Loucy (cell line): ENCODE results near the gene PHLDA1.

Experiments
- H2AFZ ChIP-seq: fragments of 200-600 bp; sonication (generic); 2 replicates; pipeline ENCODE4 v1.6.0; 2016; ENCODE audit warnings: antibody characterized with exemption, mild to moderate bottlenecking, low read length, moderate library complexity
- H3F3A ChIP-seq: fragments of 200-600 bp; 2 replicates; pipeline ENCODE4 v1.6.0; 2016; ENCODE audit warnings: antibody characterized with exemption, low read depth, mild to moderate bottlenecking
- H3K27me3 ChIP-seq: fragments of 200-600 bp; sonication (generic); 2 replicates; pipeline ENCODE4 v1.6.1; 2014; ENCODE audit warnings: low read length, mild to moderate bottlenecking; ENCODE audit not compliant: insufficient read depth, poor library complexity, severe bottlenecking
- H3K36me3 ChIP-seq: fragments of 200-600 bp; sonication (generic); 2 replicates; pipeline ENCODE4 v1.6.1; 2016; ENCODE audit warnings: low read length; ENCODE audit not compliant: insufficient read depth
- H3K4me1 ChIP-seq: fragments of 200-600 bp; sonication (generic); 2 replicates; pipeline ENCODE4 v1.5.1; 2014; ENCODE audit warnings: low read length, mild to moderate bottlenecking; ENCODE audit not compliant: insufficient read depth, poor library complexity, severe bottlenecking
- H3K4me2 ChIP-seq: fragments of 200-600 bp; sonication (generic); 2 replicates; pipeline ENCODE4 v1.6.0; 2014; ENCODE audit warnings: antibody characterized with exemption, low read length, low read depth, mild to moderate bottlenecking; ENCODE audit not compliant: poor library complexity, severe bottlenecking
- H3K4me3 ChIP-seq: fragments of 200-600 bp; sonication (generic); 2 replicates; pipeline ENCODE4 v1.5.1; 2014; ENCODE audit warnings: low read length, mild to moderate bottlenecking, mixed read lengths; ENCODE audit not compliant: poor library complexity, severe bottlenecking
- H3K79me2 ChIP-seq: fragments of 200-600 bp; sonication (generic); 2 replicates; pipeline ENCODE4 v1.6.1; 2014; ENCODE audit warnings: low read length; ENCODE audit not compliant: insufficient read depth
- H3K9ac ChIP-seq: fragments of 200-600 bp; sonication (generic); 2 replicates; pipeline ENCODE4 v1.6.0; 2014; ENCODE audit warnings: mild to moderate bottlenecking, low read depth, low read length, moderate library complexity; ENCODE audit not compliant: poor library complexity, severe bottlenecking
- H3K9me2 ChIP-seq: fragments of 200-600 bp; sonication (generic); replicated peaks from 2 replicates; pipeline ENCODE4 v1.6.1; 2016; ENCODE audit warnings: low read depth, low read length, mixed read lengths
- H3K9me3 ChIP-seq: fragments of 200-600 bp; sonication (generic); 2 replicates; pipeline ENCODE4 v1.6.1; 2014; ENCODE audit warnings: mild to moderate bottlenecking, antibody characterized with exemption, low read length, low read depth; ENCODE audit not compliant: insufficient read depth
- H4K20me1 ChIP-seq: fragments of 200-600 bp; sonication (generic); 2 replicates; pipeline ENCODE4 v1.6.0; 2014; ENCODE audit warnings: antibody characterized with exemption, low read length, mild to moderate bottlenecking; ENCODE audit not compliant: insufficient read depth, poor library complexity, severe bottlenecking
- EZH2phosphoT487 ChIP-seq: fragments of 200-600 bp; IDR thresholded peaks from 2 replicates; pipeline ENCODE4 v1.6.1; 2018; ENCODE audit warnings: antibody characterized with exemption, mild to moderate bottlenecking, moderate library complexity, borderline replicate concordance
- TF ChIP-seq, protein P1 (sequence below): fragments of 200-600 bp; sonication (generic); conservative IDR thresholded peaks from 2 replicates; pipeline ENCODE4 v1.5.1; 2014; ENCODE audit warnings: mild to moderate bottlenecking, antibody characterized with exemption, low read length

Gene PHLDA1

DNA sequence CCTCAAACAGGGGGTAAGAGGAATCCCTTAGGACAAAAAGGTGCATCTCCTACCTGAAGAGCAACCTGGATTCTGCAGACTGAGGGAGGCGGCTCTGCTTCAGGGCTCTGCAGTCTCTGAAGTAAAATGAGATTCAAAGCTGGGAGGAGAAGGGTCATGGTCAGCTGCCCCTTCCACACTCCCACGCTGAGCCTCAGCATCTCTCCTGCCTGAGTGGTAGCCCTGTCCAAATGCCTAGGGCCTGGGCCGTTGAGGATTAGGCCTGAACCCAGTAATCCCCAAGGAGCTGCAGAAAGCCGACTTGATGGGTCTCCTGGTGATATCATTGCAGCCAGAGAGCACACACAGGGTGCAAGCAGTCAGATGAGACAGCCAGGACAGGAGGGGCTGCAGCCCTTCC lies 18.9 kb downstream of the PHLDA1 start:
- Histone ChIP-seq H3K9me2 (no peaks in the 10 kb centered on the region), H3K4me1 (no peaks in the 10 kb centered on the region)
- TF ChIP-seq EZH2phosphoT487: no peak
- TF ChIP-seq, protein P1, sequence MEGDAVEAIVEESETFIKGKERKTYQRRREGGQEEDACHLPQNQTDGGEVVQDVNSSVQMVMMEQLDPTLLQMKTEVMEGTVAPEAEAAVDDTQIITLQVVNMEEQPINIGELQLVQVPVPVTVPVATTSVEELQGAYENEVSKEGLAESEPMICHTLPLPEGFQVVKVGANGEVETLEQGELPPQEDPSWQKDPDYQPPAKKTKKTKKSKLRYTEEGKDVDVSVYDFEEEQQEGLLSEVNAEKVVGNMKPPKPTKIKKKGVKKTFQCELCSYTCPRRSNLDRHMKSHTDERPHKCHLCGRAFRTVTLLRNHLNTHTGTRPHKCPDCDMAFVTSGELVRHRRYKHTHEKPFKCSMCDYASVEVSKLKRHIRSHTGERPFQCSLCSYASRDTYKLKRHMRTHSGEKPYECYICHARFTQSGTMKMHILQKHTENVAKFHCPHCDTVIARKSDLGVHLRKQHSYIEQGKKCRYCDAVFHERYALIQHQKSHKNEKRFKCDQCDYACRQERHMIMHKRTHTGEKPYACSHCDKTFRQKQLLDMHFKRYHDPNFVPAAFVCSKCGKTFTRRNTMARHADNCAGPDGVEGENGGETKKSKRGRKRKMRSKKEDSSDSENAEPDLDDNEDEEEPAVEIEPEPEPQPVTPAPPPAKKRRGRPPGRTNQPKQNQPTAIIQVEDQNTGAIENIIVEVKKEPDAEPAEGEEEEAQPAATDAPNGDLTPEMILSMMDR: no peak

DNA sequence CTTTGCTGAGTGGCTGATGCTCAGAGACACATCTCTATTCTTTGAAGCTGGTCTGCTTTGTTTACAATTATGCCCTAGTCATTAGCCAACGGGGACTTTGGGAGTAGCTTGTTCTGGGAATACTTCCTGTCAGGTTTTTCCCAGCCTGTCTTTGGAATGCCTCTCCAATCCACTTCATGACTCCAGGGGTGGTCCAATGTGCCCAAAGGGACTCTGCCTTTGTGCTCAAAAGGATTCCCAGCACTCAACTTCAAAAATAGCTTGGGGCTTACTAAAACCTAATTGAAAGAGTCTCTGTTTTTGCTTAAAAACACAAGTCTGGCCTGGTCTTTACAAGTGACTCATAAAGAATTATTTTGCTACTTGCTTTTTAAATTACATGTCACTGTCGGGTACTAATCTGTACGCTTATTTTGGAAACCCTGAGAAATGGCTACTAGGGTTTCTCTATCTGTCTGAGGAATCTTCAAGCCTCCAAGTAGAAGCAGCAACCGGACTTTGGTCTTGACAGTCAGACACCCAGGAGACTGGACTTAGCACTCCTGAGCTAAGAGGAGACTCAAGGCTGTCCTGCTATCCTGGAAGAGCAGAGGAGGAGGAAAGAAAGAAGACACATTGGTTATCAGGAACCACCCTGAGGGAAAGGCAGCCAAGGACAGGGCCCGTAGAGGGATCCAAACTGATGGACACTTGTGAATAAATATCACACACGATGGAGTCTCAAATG lies 20.7 kb downstream of the PHLDA1 start:
- Histone ChIP-seq H3K27me3 (no peaks in the 10 kb centered on the region), H3K9me3 (no peaks in the 10 kb centered on the region), H3K9me2 (no peaks in the 10 kb centered on the region), H4K20me1 (no peaks in the 10 kb centered on the region), H3K4me1 (no peaks in the 10 kb centered on the region), H2AFZ (no peak overlapping the region), H3K36me3 (no peaks in the 10 kb centered on the region), H3K4me3 (no peak overlapping the region), H3K9ac (no peak overlapping the region), H3K4me2 (no peak overlapping the region), H3K79me2 (no peaks in the 10 kb centered on the region), H3F3A (no peaks in the 10 kb centered on the region)
- TF ChIP-seq, protein P1: no peak
- no peak for TF ChIP-seq EZH2phosphoT487

More for the DNA sequence above, 18.9 kb downstream of the PHLDA1 start:
- Histone ChIP-seq H3K9me3 (no peaks in the 10 kb centered on the region), H3F3A (no peaks in the 10 kb centered on the region), H3K4me2 (no peak overlapping the region), H3K9ac (no peak overlapping the region), H3K4me3 (no peak overlapping the region), H4K20me1 (no peaks in the 10 kb centered on the region), H3K36me3 (no peaks in the 10 kb centered on the region), H3K27me3 (no peaks in the 10 kb centered on the region), H3K79me2 (no peaks in the 10 kb centered on the region), H2AFZ (no peak overlapping the region)

DNA sequence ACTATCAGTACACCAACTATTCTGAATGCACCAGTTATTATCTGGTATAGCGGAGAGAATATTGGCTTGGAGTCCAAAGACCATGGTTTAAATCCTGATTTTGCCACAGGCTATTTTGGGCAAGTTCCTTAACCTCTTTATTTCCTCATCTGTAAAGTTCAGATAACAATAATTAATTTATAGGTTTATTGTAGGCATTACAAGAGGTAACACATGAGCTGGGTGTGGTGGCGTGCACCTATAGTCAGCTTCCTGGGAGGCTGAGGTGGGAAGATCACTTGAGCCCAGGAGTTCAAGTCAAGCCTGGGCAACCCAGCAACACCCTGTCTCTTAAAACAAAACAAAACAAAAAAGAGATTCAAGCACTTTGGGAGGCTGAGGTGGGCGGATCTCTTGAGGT lies 23.1 kb downstream of the PHLDA1 start:
- no peaks in the 10 kb centered on the region for H3K27me3 ChIP-seq
- H3K36me3 ChIP-seq: no peaks in the 10 kb centered on the region
- H3K9me3 ChIP-seq: no peaks in the 10 kb centered on the region
- no peaks in the 10 kb centered on the region for H3K9me2 ChIP-seq
- no peak overlapping the region for H3K9ac ChIP-seq
- TF ChIP-seq EZH2phosphoT487: no peak
- TF ChIP-seq, protein P1: no peak
- H4K20me1 ChIP-seq: no peaks in the 10 kb centered on the region
- no peak overlapping the region for H3K4me3 ChIP-seq
- H3K4me1 ChIP-seq: no peaks in the 10 kb centered on the region
- H3K79me2 ChIP-seq: no peaks in the 10 kb centered on the region
- H2AFZ ChIP-seq: no peak overlapping the region
- no peaks in the 10 kb centered on the region for H3F3A ChIP-seq
- H3K4me2 ChIP-seq: no peak overlapping the region
